Mucosa of descending colon (tissue), 3 donors: Measurements from ENCODE around the gene TREX2. TPM values are rescaled to one million over a fixed set of nuclear protein-coding genes. Genes with fewer than 3 reads are reported as not detected.

Experiments
- ATAC-seq: fragments of 200-7000 bp; cut with Tn5 transposase; one replicate; pipeline ENCODE4 v1.9.1; 2020; ENCODE audit warnings: mild to moderate bottlenecking, moderate library complexity
- DNase-seq, 3 donors: peaks; one replicate each; pipeline ENCODE4 v3.0.0-alpha.2; 2020
- H3K36me3 ChIP-seq: fragments of 200-600 bp; one replicate; pipeline ENCODE4 v1.8.0; 2021; ENCODE audit warnings: low read depth, mild to moderate bottlenecking
- H3K4me1 ChIP-seq: fragments of 200-600 bp; one replicate; pipeline ENCODE4 v1.8.0; 2021; ENCODE audit warnings: low read depth, mild to moderate bottlenecking
- H3K4me3 ChIP-seq: fragments of 200-600 bp; one replicate; pipeline ENCODE4 v1.8.0; 2021; ENCODE audit warnings: mild to moderate bottlenecking
- H3K9me3 ChIP-seq: fragments of 200-600 bp; one replicate; pipeline ENCODE4 v1.8.0; 2021; ENCODE audit warnings: mild to moderate bottlenecking
- CTCF ChIP-seq: fragments of 200-600 bp; IDR thresholded peaks from one replicate; pipeline ENCODE4 v1.8.0; 2022; ENCODE audit warnings: antibody characterized with exemption, mild to moderate bottlenecking
- intact Hi-C, 2 donors: fragments of 100-400 bp; cut with DNase I in 1 of 2; cut with micrococcal nuclease in 1 of 2; formaldehyde crosslinking; loops; one replicate each; pipeline versions ENCODE4 v1.11.0 to v1.11.1; 2022; cut with DNase I, micrococcal nuclease
- total RNA-seq, 3 donors: library from RNA; stranded (reverse); fragmentation: NEBNext Ultra II Directional in 2 of 3; extraction: Animal tissue kit (Norgen Biotek cat#: 25700) in 2 of 3; gene quantifications; one replicate each; pipeline versions ENCODE4 v1.2.1 to v1.2.4, GENCODE V29; 2021 to 2023
- donor health status: DM: no; HTN: no; CAD: no; lungs with moderate emphysema.
- donor health status: DM: no; HTN: no; CAD: no.
- donor health status: DM: no; HTN: yes; CAD: no.

The TREX2 gene
- total RNA-seq, 3 donors from 2014 or later, result 0.55 to 1.2 (median 0.63) TPM

- no peaks in the 10 kb centered on the region for H3K4me1 ChIP-seq
- DNase-seq, result no peak
- intact Hi-C loops, result loop anchor here in 1 of 2 donors (10.0 kb wide), 1 partner anchor 458 kb away; no protein-coding TSS in a partner anchor
These were observed 46.7 kb upstream of the TREX2 start for GRCh38 chrX:153492543-153492942.

GRCh38 chrX:153491918-153492317, 46.1 kb upstream of the TREX2 start:
- Histone ChIP-seq H3K9me3 (no peaks in the 10 kb centered on the region), H3K4me3 (no peak overlapping the region), H3K4me1 (no peaks in the 10 kb centered on the region), H3K36me3 (no peaks in the 10 kb centered on the region)
- DNase-seq, result no peak
- TF ChIP-seq CTCF, result no peak
- intact Hi-C loops, result loop anchor here in 1 of 2 donors (10.0 kb wide), 1 partner anchor 457 kb away; no protein-coding TSS in a partner anchor
- no peak for ATAC-seq

More at GRCh38 chrX:153492543-153492942, 46.7 kb upstream of the TREX2 start:
- Histone ChIP-seq H3K4me3 (no peak overlapping the region), H3K9me3 (no peaks in the 10 kb centered on the region), H3K36me3 (no peaks in the 10 kb centered on the region)
- no peak for ATAC-seq
- no peak for TF ChIP-seq CTCF

GRCh38 chrX:153491351-153491914, 45.6 kb upstream of the TREX2 start:
- no peak for DNase-seq
- Histone ChIP-seq H3K9me3 (no peaks in the 10 kb centered on the region), H3K4me3 (no peak overlapping the region), H3K4me1 (no peaks in the 10 kb centered on the region), H3K36me3 (no peaks in the 10 kb centered on the region)
- intact Hi-C loops, result loop anchor here in 1 of 2 donors (10.0 kb wide), 1 partner anchor 457 kb away; no protein-coding TSS in a partner anchor
- no peak for ATAC-seq
- TF ChIP-seq CTCF, result no peak

- no peak for DNase-seq
- no peaks in the 10 kb centered on the region for H3K36me3 ChIP-seq
- intact Hi-C loops, result loop anchor here in 1 of 2 donors (10.0 kb wide), 1 partner anchor 456 kb away; no protein-coding TSS in a partner anchor
- no peaks in the 10 kb centered on the region for H3K4me1 ChIP-seq
- no peaks in the 10 kb centered on the region for H3K9me3 ChIP-seq
- no peak for ATAC-seq
- no peak overlapping the region for H3K4me3 ChIP-seq
- no peak for TF ChIP-seq CTCF
These were observed 44.5 kb upstream of the TREX2 start for GRCh38 chrX:153490217-153490930.

GRCh38 chrX:153488231-153488914, 42.5 kb upstream of the TREX2 start:
- TF ChIP-seq CTCF, result no peak
- Histone ChIP-seq H3K4me1 (no peaks in the 10 kb centered on the region), H3K4me3 (no peak overlapping the region), H3K36me3 (no peaks in the 10 kb centered on the region), H3K9me3 (no peaks in the 10 kb centered on the region)
- no peak for DNase-seq
- intact Hi-C loops, result no loop called here
- no peak for ATAC-seq
